Measurements from ENCODE around the gene RPS8.
"Not testable (repeated sequence)": the region's sequence is repeated elsewhere in the genome, so short reads cannot be mapped to it uniquely, and the experiment has no call there.

RPS8 gene

DNA sequence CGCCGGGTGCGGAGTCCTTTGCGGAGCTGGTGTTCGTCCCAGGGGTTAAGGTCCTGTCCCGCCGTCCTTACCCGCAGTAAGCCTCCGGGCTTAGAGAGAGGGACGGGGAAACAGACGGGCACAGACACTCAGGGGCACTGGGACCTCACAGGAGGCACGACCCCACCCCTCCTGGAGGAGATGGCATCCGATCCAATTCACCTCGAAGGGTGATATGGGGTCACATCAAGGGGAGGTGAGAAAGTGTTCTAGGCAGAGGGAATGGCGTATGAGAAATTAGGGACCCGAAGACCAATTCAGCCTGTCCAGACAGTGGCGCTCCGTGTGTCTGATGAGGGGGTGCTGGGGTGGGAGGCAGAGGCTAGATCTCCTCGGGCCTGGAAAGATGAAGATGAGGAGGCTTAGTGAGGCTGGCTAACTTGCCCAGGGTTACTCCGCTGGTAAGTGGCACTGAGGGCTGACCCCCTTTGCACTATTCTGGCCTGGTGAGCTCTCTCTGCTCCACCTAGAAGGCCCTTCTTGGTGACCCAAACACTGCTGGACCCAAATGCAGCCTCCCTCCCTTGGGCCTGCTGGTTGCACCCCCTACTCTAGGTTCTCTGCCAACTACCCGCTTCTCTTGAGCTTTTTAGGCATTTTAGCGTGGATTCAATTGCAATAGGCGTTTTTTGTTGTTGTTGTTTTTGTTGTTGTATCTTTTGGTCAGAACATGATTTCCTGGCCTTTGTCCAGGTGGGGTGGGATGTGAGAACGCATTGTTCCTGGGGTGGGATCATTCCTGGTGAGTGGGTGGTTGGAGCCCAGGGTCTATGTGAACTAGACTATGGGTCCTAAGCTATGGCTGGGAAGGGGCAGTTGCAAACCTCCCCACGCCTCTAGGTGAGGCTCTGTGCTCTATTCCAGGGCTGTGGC lies 45.2 kb downstream of the RPS8 start:
- no peak for DNase-seq

DNA sequence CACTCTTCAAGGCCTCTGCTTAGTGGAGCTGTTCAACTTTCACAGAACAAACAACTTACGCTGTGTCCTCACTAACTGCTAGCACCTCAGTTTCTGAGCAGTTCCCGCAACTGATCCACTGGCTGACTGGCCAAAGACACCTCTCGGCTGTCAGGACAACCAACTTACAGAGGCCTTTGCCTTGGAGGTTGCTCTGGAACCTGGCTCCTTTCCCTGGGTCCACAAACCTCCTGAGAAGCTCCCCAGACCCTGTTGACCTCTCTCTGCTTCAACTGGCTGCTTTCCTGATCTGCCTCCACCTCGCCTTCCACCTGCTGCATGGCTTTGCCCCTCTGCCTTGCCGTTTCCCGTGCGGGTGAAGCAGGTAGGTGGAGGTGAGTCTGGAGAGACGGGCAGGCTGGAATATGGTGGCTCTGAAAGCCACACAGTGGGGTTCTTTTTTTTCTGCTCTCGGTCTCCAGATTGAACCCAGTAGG lies 45.9 kb downstream of the RPS8 start:
- no peak for DNase-seq

DNA sequence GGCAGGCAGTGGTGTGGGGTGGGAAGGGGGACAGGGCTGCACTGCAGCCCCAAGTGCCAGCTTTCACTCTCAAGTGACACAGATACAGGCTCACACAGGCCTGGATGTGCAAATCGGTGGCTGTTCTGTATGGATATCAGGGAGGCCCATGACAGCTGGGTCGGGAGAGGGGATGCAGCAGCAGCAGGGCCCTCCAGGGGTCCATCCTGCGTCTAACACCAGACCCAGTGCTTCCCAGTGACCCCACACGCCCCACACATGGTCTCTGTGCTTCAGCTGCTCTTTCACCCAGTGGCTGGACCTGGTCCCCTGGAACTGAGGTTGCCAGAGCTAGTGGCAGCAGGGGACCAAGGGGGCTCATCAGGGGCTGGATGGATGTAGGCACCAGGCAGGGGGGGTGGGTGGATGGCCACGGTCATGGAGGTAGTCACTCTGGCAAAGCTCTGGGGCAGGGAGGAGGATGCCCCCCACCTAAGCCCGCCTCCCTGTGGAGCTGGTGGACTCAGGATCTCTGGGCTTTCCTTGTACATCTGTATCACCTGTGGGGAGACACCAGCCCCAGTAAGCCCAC lies 46.9 kb downstream of the RPS8 start:
- no peak for DNase-seq

DNA sequence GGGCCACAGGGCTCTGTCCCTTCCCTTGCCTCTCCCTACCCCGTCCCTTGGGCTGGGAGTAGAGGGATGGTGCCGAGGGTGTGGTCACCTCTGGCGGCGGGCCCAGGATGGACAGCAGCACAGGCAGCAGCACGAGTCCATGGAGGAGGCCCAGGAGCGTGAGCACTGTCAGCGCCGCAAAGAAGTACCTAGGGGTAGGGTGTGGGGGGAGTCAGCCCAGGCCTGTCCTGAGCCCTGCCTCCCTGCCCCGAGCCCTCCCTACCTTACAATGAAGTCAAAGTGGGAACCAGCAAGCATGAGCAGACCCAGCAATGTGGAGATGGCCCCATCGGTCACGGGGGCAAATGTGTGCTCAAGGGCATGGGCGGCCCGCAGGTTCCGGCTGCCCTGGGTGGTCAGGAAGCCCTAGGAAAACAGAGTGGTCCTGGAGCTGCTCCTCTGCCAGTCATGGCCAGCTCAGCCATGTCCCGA lies 47.7 kb downstream of the RPS8 start:
- DNase-seq: no peak

DNA sequence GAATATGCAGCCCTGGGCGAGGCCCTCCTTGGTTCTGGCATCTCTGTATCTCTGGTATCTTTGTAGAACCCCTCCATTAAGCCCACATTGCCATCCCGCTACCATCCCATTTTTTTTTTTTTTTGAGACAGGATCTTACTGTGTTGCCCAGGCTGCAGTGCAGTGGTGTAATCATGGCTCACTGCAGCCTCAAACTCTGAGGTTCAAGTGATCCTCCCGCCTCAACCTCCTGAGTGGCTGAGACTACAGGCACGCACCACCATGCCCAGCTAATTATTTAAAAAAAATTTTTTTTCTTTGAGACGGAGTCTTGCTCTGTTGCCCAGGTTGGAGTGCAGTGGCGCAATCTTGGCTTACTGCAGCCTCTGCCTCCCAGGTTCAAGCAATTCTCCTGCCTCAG lies 49.1 kb downstream of the RPS8 start:
- not testable (repeated sequence) for DNase-seq

DNA sequence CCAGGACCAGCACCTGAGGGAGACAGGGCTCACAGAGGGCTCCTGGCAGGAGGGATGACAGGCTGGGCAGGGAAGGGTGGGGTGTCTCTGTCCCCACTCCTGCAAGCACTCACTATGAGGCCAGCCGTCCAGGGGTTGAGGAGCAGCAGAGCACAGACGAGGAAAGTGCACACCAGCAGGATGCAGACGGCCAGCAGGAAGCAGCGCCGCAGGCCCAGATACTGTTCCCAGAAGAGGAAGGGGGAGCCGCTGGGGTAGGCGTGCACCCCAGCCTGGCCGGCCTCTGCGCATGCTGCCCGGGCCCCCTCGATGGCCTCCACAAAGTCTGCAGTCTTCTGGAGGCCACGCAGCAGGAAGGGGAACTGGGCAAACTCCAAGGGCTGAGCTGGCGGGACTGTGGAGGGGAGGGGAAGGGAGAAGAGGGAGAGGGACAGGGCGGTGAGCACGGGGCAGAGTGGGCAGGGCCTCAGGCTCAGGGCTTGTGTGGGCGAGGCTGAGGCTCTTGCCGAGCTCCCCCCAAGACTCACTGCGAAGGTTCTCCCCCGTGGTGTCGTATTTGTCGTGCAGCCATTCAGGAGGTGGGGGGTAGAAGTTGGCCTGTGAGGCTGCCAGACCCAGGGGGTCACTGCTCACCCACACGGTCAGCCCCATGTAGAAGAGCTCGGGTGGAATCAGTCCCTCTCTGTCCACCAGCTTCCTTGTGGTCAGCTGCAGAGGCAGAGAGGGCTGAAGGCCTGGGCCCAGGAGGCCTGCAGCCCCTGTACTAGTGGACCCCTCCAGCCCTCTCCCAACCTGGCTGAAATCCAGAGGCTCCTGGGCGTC lies 51.2 kb downstream of the RPS8 start:
- DNase-seq: no peak

DNA sequence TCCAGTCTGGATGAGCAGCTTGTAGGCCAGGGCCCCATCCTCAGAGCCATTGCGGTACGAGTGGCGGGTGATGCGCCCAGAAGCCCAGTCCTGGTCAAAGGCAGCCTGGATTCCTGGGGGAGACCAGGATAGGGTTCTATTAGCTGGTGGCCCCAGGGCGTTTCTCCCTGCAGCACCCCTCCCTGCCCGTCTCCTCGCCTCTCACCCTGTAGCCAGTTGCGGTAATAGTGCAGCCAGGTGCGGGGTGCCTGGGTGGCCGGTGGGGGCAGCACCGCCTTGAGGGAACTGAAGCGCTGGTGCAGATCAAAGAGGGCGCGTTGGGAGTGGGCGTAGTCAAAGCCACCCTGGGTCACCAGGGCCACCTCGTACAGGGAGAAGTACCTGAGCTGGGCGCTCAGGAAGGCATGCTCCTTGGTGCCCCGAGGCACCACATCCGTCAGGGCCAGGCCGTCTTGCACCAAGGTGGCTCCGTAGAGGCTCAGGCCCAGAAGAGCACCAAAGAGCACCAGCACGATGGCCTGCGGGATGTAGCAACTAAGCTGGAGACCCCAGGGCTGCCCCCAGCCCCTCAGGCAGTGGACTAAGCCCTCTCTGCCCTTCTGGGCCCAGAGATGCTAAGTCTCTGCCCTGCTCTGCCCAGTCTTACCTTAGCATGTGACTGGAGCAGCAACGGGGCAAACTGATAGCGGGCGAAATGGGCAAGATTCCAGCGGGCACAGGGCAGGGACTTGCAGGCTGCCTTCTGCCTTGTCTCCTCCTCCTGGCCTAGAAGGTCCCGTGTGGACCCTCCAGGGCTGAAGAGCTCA lies 52.1 kb downstream of the RPS8 start:
- DNase-seq: no peak

DNA sequence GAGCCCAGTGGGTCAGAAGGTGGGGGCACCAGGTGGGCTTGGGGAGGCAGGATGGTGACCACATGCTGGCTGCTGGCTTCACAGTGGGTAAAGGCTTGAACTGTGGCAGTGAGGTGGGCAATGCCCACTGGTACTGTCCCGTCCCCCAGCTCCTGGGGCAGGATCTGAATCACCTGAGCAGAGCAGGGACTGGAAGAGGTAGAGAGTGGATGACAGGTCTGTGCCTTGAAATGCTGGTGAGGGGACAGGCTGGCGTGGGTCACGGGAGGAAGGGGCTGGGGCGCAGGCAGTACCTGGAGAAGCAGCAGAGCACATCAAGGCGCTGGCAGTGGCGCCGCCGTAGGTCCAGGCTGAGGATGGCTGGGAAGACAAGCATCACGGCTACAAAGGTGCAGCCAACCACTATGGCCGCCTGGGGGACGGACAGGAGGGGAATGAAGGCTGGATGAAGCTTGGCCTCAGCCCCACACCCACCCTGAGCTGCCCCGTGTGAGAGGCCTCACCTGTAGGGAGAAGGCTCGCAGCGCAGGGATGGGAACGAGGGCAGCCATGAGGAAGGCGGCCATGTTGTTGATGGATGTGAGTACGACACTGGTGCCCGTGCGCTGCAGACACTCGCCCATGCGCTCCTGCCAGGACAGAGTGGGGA lies 52.8 kb downstream of the RPS8 start:
- DNase-seq: no peak
